ENCODE results near the gene TMEM120A. TPM values are rescaled to one million over a fixed set of nuclear protein-coding genes. Genes with fewer than 3 reads are reported as not detected.
"Not testable (repeated sequence)": the region's sequence is repeated elsewhere in the genome, so short reads cannot be mapped to it uniquely, and the experiment has no call there.

Gene TMEM120A
- total RNA-seq: 10 to 100 TPM; 32.0 to 35.2 TPM

- ChIA-PET CTCF (interaction anchor here (0.8 kb wide), 1 partner anchor 10 kb away, joined by 3 read pairs; no protein-coding TSS in a partner anchor), POLR2A (interaction anchor here (0.6 kb wide), 2 partner anchors 26 to 254 kb away, joined by 3 to 5 read pairs; no protein-coding TSS in a partner anchor)
Measured at GRCh38 chr7:75994388-75995051, at the start of gene TMEM120A. Gene TMEM120A (minus strand): TSS chr7:75994595. CDS start chr7:75994570, 25 bp downstream.

- POLR2A ChIA-PET: no interaction called here
- CTCF ChIA-PET: no interaction called here
Measured at GRCh38 chr7:76040126-76040525, 45.7 kb upstream of the TMEM120A start.

GRCh38 chr7:76037310-76037709, 42.9 kb upstream of the TMEM120A start:
- ChIA-PET POLR2A (no interaction called here), CTCF (no interaction called here)

GRCh38 chr7:76031964-76032363, 37.6 kb upstream of the TMEM120A start:
- ChIA-PET CTCF (interaction anchor here (0.6 to 1.1 kb wide), 2 partner anchors 12 to 458 kb away, joined by 3 read pairs; no protein-coding TSS in a partner anchor), POLR2A (no interaction called here)

GRCh38 chr7:76029682-76030081, 35.3 kb upstream of the TMEM120A start:
- CTCF ChIA-PET, POLR2A ChIA-PET: not testable (repeated sequence)

- ChIA-PET CTCF (interaction anchor here (0.6 to 1.2 kb wide), 2 partner anchors 122 to 156 kb away, joined by 3 to 5 read pairs; no protein-coding TSS in a partner anchor), POLR2A (no interaction called here)
Measured at GRCh38 chr7:76023002-76023401, 28.6 kb upstream of the TMEM120A start.

GRCh38 chr7:76022026-76022780, 27.8 kb upstream of the TMEM120A start:
- ChIA-PET POLR2A (no interaction called here), CTCF (interaction anchor here (0.6 kb wide), 2 partner anchors 81 to 121 kb away, joined by 4 to 5 read pairs; no protein-coding TSS in a partner anchor)

GRCh38 chr7:76020031-76020714, 25.8 kb upstream of the TMEM120A start:
- CTCF ChIA-PET: interaction anchor here (0.6 to 2.8 kb wide), 26 partner anchors 11 to 947 kb away, joined by 3 to 26 read pairs (median 3); partner anchors contain the start of gene POR
- POLR2A ChIA-PET: interaction anchor here (0.6 to 0.8 kb wide), 3 partner anchors 25 to 267 kb away, joined by 3 to 6 read pairs (median 3); no protein-coding TSS in a partner anchor

GRCh38 chr7:76018520-76018919, 24.1 kb upstream of the TMEM120A start:
- POLR2A ChIA-PET: not testable (repeated sequence)
- CTCF ChIA-PET: interaction anchor here (0.5 to 2.8 kb wide), 2 partner anchors 152 to 354 kb away, joined by 4 to 26 read pairs; no protein-coding TSS in a partner anchor

GRCh38 chr7:76016191-76016947, 22.0 kb upstream of the TMEM120A start:
- ChIA-PET POLR2A (no interaction called here), CTCF (no interaction called here)

GRCh38 chr7:76011442-76011861, 17.1 kb upstream of the TMEM120A start:
- POLR2A ChIA-PET: no interaction called here
- CTCF ChIA-PET: interaction anchor here (4.6 kb wide), 1 partner anchor 9 kb away, joined by 12 read pairs; no protein-coding TSS in a partner anchor

GRCh38 chr7:76009672-76010600, 15.5 kb upstream of the TMEM120A start:
- ChIA-PET POLR2A (no interaction called here), CTCF (interaction anchor here (4.6 kb wide), 1 partner anchor 10 kb away, joined by 12 read pairs; no protein-coding TSS in a partner anchor)

GRCh38 chr7:76008156-76008687, 13.8 kb upstream of the TMEM120A start:
- POLR2A ChIA-PET: interaction anchor here (0.6 kb wide), 1 partner anchor 1191 kb away, joined by 10 read pairs; the partner anchor contains the start of gene FGL2
- CTCF ChIA-PET: interaction anchor here (1.1 to 4.6 kb wide), 3 partner anchors 12 to 94 kb away, joined by 3 to 12 read pairs (median 3); partner anchors contain the start of gene POR

GRCh38 chr7:76005004-76005403, 10.6 kb upstream of the TMEM120A start:
- CTCF ChIA-PET: interaction anchor here (0.7 kb wide), 1 partner anchor 129 kb away, joined by 5 read pairs; no protein-coding TSS in a partner anchor
- POLR2A ChIA-PET: interaction anchor here (0.6 kb wide), 1 partner anchor 66 kb away, joined by 3 read pairs; no protein-coding TSS in a partner anchor

- POLR2A ChIA-PET: no interaction called here
Measured at GRCh38 chr7:76003351-76003750, 9.0 kb upstream of the TMEM120A start.

GRCh38 chr7:76002822-76003221, 8.4 kb upstream of the TMEM120A start:
- CTCF ChIA-PET: no interaction called here
- POLR2A ChIA-PET: no interaction called here

More at GRCh38 chr7:76003351-76003750, 9.0 kb upstream of the TMEM120A start:
- CTCF ChIA-PET: interaction anchor here (1.0 kb wide), 1 partner anchor 10 kb away, joined by 3 read pairs; no protein-coding TSS in a partner anchor

- ChIA-PET POLR2A (no interaction called here), CTCF (no interaction called here)
Measured at GRCh38 chr7:76002139-76002538, 7.7 kb upstream of the TMEM120A start.

All from activated CD8-positive, alpha-beta memory T cell treated with anti-CD3 and anti-CD28 coated beads for 36 hours (primary cell).